GM12878 (cell line): ENCODE results near the gene WNK2. TPM values are rescaled to one million over a fixed set of nuclear protein-coding genes. Genes with fewer than 3 reads are reported as not detected.

ENCODE experiments used
- ATAC-seq: fragments of 200-7000 bp; cut with Tn5 transposase; 3 replicates; pipeline ENCODE4 v1.9.1; 2020; ENCODE audit warnings: mild to moderate bottlenecking, moderate library complexity
- BruUV-seq: library from RNA; stranded (reverse); fragments of 400-500 nt; replicated peaks from 2 replicates; lab custom pipeline; 2021; lab: Mats Ljungman, UMichigan
- CTCF ChIA-PET: fragments of 300-600 bp; sonication (Branson Sonifier 250); formaldehyde crosslinking; extraction: SDS; loops from one replicate; lab custom pipeline; 2021; ENCODE audit warnings: inconsistent platforms; lab: Yijun Ruan, JAX
- POLR2A ChIA-PET: fragments of 350-600 bp; formaldehyde crosslinking; extraction: SDS; loops from one replicate; lab custom pipeline; 2021; ENCODE audit warnings: inconsistent platforms; lab: Charles Lee
- RAD21 ChIA-PET: fragments of 300-600 bp; sonication (Branson Sonifier 250); formaldehyde crosslinking; loops from one replicate; lab custom pipeline; 2023; ENCODE audit warnings: antibody characterized with exemption; ENCODE audit not compliant: unreplicated experiment; lab: Charles Lee
- SMC1A ChIA-PET: fragments of 300-600 bp; sonication (Branson Sonifier 250); formaldehyde crosslinking; loops from one replicate; lab custom pipeline; 2023; ENCODE audit not compliant: unreplicated experiment, uncharacterized antibody; lab: Charles Lee
- DNase-seq: peaks from one replicate; pipeline ENCODE4 v3.0.0-alpha.2; 2011; ENCODE audit warnings: low read depth, low spot score
- FAIRE-seq: peaks from 3 replicates; lab custom pipeline; 2011; peaks lifted over from hg19 to GRCh38; lab: Jason Lieb, UNC
- H2AFZ ChIP-seq: 2 replicates; pipeline ENCODE4 v1.6.0; 2011; ENCODE audit warnings: low read depth, low read length, control low read depth; ENCODE audit not compliant: control insufficient read depth
- H3K27ac ChIP-seq: 2 replicates; pipeline ENCODE4 v1.5.1; 2011; ENCODE audit warnings: control low read depth; ENCODE audit not compliant: control insufficient read depth, insufficient read depth
- H3K27me3 ChIP-seq, 2 experiments: replicated peaks in 1 of 2; 2 replicates each; pipeline versions ENCODE4 v1.6.0 to v1.6.1; 2011; ENCODE audit warnings: low read length in 1 of 2; ENCODE audit not compliant: control insufficient read depth in 2 of 2, insufficient read depth in 2 of 2
- H3K36me3 ChIP-seq, 2 experiments: 2 replicates each; pipeline ENCODE4 v1.5.1; 2011; ENCODE audit warnings: low read length in 1 of 2; ENCODE audit not compliant: control insufficient read depth in 2 of 2, insufficient read depth in 2 of 2
- H3K4me1 ChIP-seq: 2 replicates; pipeline ENCODE4 v1.6.1; 2011; ENCODE audit warnings: mild to moderate bottlenecking, low read length, moderate library complexity, mixed read lengths; ENCODE audit not compliant: control insufficient read depth, insufficient read depth
- H3K4me2 ChIP-seq: 2 replicates; pipeline ENCODE4 v1.6.0; 2011; ENCODE audit warnings: control low read depth; ENCODE audit not compliant: control insufficient read depth, insufficient read depth
- H3K4me3 ChIP-seq: fragments of 200-600 bp; sonication (generic); 2 replicates; pipeline ENCODE4 v1.5.1; 2016
- H3K79me2 ChIP-seq: 2 replicates; pipeline ENCODE4 v1.6.0; 2011; ENCODE audit warnings: low read length; ENCODE audit not compliant: control insufficient read depth, insufficient read depth
- H3K9ac ChIP-seq: 2 replicates; pipeline ENCODE4 v1.8.0; 2011; ENCODE audit warnings: low read length, control low read depth, mixed read lengths; ENCODE audit not compliant: control insufficient read depth, insufficient read depth
- H3K9me3 ChIP-seq: replicated peaks from 3 replicates; pipeline ENCODE4 v1.5.1; 2011; ENCODE audit warnings: mild to moderate bottlenecking, low read length; ENCODE audit not compliant: control insufficient read depth, insufficient read depth
- H4K20me1 ChIP-seq: 2 replicates; pipeline ENCODE4 v1.6.0; 2011; ENCODE audit not compliant: control insufficient read depth, insufficient read depth
- CTCF ChIP-seq, 3 experiments: IDR thresholded peaks in 2 of 3; conservative IDR thresholded peaks in 1 of 3; 2 replicates each; pipeline ENCODE4 v1.5.1; 2011; ENCODE audit warnings: low read depth in 3 of 3, low read length in 3 of 3, mild to moderate bottlenecking in 3 of 3, control low read depth in 2 of 3, moderate library complexity in 2 of 3, inconsistent platforms in 1 of 3, mixed read lengths in 1 of 3; ENCODE audit not compliant: control insufficient read depth in 2 of 3, insufficient read depth in 1 of 3; ENCODE audit errors: extremely low read depth in 1 of 3
- RAD21 ChIP-seq: IDR thresholded peaks from 2 replicates; pipeline ENCODE4 v1.6.1; 2011; ENCODE audit warnings: mild to moderate bottlenecking, low read depth, low read length, moderate library complexity; ENCODE audit not compliant: insufficient read depth
- ZZZ3 ChIP-seq: IDR thresholded peaks from 2 replicates; pipeline ENCODE4 v1.6.1; 2011; ENCODE audit warnings: low read depth; ENCODE audit not compliant: control insufficient read depth, insufficient read length
- WGBS: methylation state at CpG from one replicate; pipeline ENCODE4 v1.1.6; 2016; ENCODE audit warnings: low lambda C conversion rate; ENCODE audit not compliant: insufficient replicate concordance, insufficient coverage; ENCODE audit errors: missing lambda C conversion rate; 5-methylcytosine and 5-hydroxymethylcytosine counted together
- in situ Hi-C: fragments of 300-500 bp; cut with MboI; formaldehyde crosslinking; loops from 9 replicates; pipeline ENCODE4 v1.14.3; 2018; ENCODE audit warnings: mixed read lengths
- intact Hi-C: fragments of 100-400 bp; cut with micrococcal nuclease; formaldehyde crosslinking; loops from one replicate; pipeline ENCODE4 v1.14.2; 2022; ENCODE audit not compliant: unreplicated experiment
- polyA plus RNA-seq, 11 experiments: library from polyadenylated mRNA; depleted of rRNA in 4 of 11; unstranded in 6 of 11; stranded (reverse) in 5 of 11; fragments of >200 nt; fragmentation: Nextera tagmentation in 4 of 11; fragmentation: Illumina TruSeq in 1 of 11; extraction: Ambion mirVana in 4 of 11; extraction: Trizol in 1 of 11; gene quantifications; 1 replicate in 1 of 11; 2 replicates in 10 of 11; pipeline versions ENCODE4 v1.2.1 to v1.2.3, GENCODE V29; 2011 to 2016; ENCODE audit warnings: inconsistent platforms in 2 of 11, missing spikeins in 2 of 11, low read depth in 1 of 11
- total RNA-seq, 4 experiments: library from RNA; depleted of rRNA in 3 of 4; stranded (reverse); fragments of >200 nt in 3 of 4; fragmentation: Illumina TruSeq in 1 of 4; extraction: Trizol in 1 of 4; gene quantifications; 2 replicates each; pipeline versions ENCODE4 v1.2.1 to v1.2.3, GENCODE V29; 2013 to 2021

Gene WNK2
- total and polyA plus RNA-seq, 10 of the 15 experiments (the other 5 are each of a cell fraction or from before 2014, with no cell fraction given), result 0.15 TPM; not detected in 9

- in situ Hi-C loops (no loop called here), intact Hi-C loops (loop anchor here (2.0 kb wide), 1 partner anchor 46 kb away; no protein-coding TSS in a partner anchor)
- no peaks in the 10 kb centered on the region; the same call in 1 of the 3 replicates for H3K9me3 ChIP-seq
- 81% methylated on average over 14 of the region's 14 CpGs for WGBS
- H3K4me3 ChIP-seq, result no peak overlapping the region
- no peak overlapping the region for H3K4me2 ChIP-seq
- H4K20me1 ChIP-seq, result no peaks in the 10 kb centered on the region
- peaks cover 5% of the 10 kb centered on the region for H3K4me1 ChIP-seq
- H2AFZ ChIP-seq, result no peak overlapping the region
- no peak overlapping the region for H3K9ac ChIP-seq
- ChIA-PET CTCF (interaction anchor here (0.6 to 3.5 kb wide), 18 partner anchors 9 to 412 kb away, joined by 3 to 16 read pairs (median 4); no protein-coding TSS in a partner anchor), POLR2A (no interaction called here), SMC1A (interaction anchor here (1.0 to 1.3 kb wide), 3 partner anchors 46 to 151 kb away, joined by 3 to 4 read pairs (median 3); no protein-coding TSS in a partner anchor), RAD21 (no interaction called here)
- ATAC-seq, result peak; percentile 28; the same call in 1 of the 3 replicates
- no peak overlapping the region for H3K27ac ChIP-seq
- no peaks in the 10 kb centered on the region for H3K36me3 ChIP-seq
- no peak for DNase-seq
- FAIRE-seq, result no peak
- TF ChIP-seq CTCF (IDR thresholded peaks at IDR 0.05 in 2 of 3, conservative IDR thresholded peaks at IDR 0.05 in 1 of 3; ENCODE audit: control insufficient read depth in 2 of 3, extremely low read depth in 1 of 3, insufficient read depth in 1 of 3, low read depth in 3 of 3, low read length in 3 of 3) (peak; percentile 47 to 71 (median 64)), RAD21 (peak; percentile 29; the same call in 1 of the 2 replicates), ZZZ3 (no peak)
- no peaks in the 10 kb centered on the region for H3K79me2 ChIP-seq
- BruUV-seq, result no TSS peak
- H3K27me3 ChIP-seq, result no peaks in the 10 kb centered on the region
Observed at GRCh38 chr9:93154293-93154903, 29.5 kb upstream of the WNK2 start.
